ENCODE measurements around the gene ARMC2. TPM values are rescaled to one million over a fixed set of nuclear protein-coding genes. Genes with fewer than 3 reads are reported as not detected.

The ARMC2 gene
- total and polyA plus RNA-seq, 2 of the 8 experiments (the other 6 are each of a cell fraction or from before 2014, with no cell fraction given): 1.6 to 4.4 TPM

GRCh38 chr6:108806171-108806570 is 42.1 kb upstream of the ARMC2 start:
- Histone ChIP-seq H4K5ac (ENCODE audit: insufficient read length, low read depth, low read length) (no peak overlapping the region), H3K23ac (ENCODE audit: insufficient read length) (no peak overlapping the region), H3K4me3 (ENCODE audit: extremely low read depth in 1 of 4, insufficient read depth in 2 of 4, low read depth in 3 of 4, low read length in 4 of 4) (no peak overlapping the region), H3K36me3 (ENCODE audit: control insufficient read depth in 2 of 4, insufficient read depth in 4 of 4, low read length in 3 of 4) (no peaks in the 10 kb centered on the region), H4K91ac (replicated peaks; ENCODE audit: insufficient read length, low read length) (no peak overlapping the region), H3K56ac (replicated peaks; ENCODE audit: insufficient read length, low read depth, low read length) (no peak overlapping the region), H3K9me3 (ENCODE audit: insufficient read depth in 2 of 2, low read depth in 1 of 2, low read length in 1 of 2) (no peaks in the 10 kb centered on the region), H2AK5ac (ENCODE audit: low read depth, low read length) (no peak overlapping the region), H2BK120ac (replicated peaks; ENCODE audit: low read depth, low read length) (no peak overlapping the region), H2BK20ac (ENCODE audit: low read length) (no peak overlapping the region), H3K4me1 (replicated peaks in 1 of 4; ENCODE audit: control insufficient read depth in 3 of 4, insufficient read depth in 4 of 4, low read length in 3 of 4) (peaks cover 0 to 3% (median 0%) of the 10 kb centered on the region in 4 experiments; a peak in 1 of 7 replicates), H3K23me2 (ENCODE audit: low read depth, low read length) (no peaks in the 10 kb centered on the region), H3K79me1 (ENCODE audit: low read depth, low read length) (no peaks in the 10 kb centered on the region), H3K79me2 (ENCODE audit: control insufficient read depth in 1 of 2, insufficient read depth in 2 of 2, low read length in 2 of 2) (no peaks in the 10 kb centered on the region), H4K20me1 (replicated peaks in 1 of 2; ENCODE audit: control insufficient read depth in 1 of 2, insufficient read depth in 2 of 2, low read length in 2 of 2) (no peaks in the 10 kb centered on the region), H3K4ac (replicated peaks; ENCODE audit: insufficient read length, low read depth, low read length) (no peak overlapping the region), H3K9ac (replicated peaks in 1 of 4; ENCODE audit: extremely low read depth in 1 of 4, low read depth in 3 of 4, low read length in 3 of 4) (no peak overlapping the region), H2BK15ac (ENCODE audit: low read length) (no peak overlapping the region), H3K4me2 (ENCODE audit: insufficient read depth in 1 of 2, low read depth in 2 of 2, low read length in 2 of 2) (no peak overlapping the region), H3K18ac (ENCODE audit: extremely low read depth, low read length) (no peak overlapping the region), H4K8ac (ENCODE audit: extremely low read depth, insufficient read depth, low read length) (no peak overlapping the region), H2BK5ac (ENCODE audit: low read depth, low read length) (no peak overlapping the region), H3K27ac (ENCODE audit: low read depth, low read length) (no peak overlapping the region), H3K14ac (ENCODE audit: insufficient read length) (no peak overlapping the region), H2AFZ (ENCODE audit: low read length) (no peak overlapping the region), H3K27me3 (replicated peaks in 1 of 4; ENCODE audit: control insufficient read depth in 3 of 4, extremely low read depth in 1 of 4, insufficient read depth in 3 of 4, low read length in 3 of 4) (no peaks in the 10 kb centered on the region), H2BK12ac (ENCODE audit: low read depth, low read length) (no peak overlapping the region)
- 93% methylated on average over 3 of the region's 3 CpGs; no CpG with 5 or more reads in 1 of the 2 experiments for WGBS, 2 experiments (ENCODE audit: extremely low coverage in 1 of 2, insufficient coverage in 1 of 2, insufficient read length in 1 of 2, insufficient replicate concordance in 2 of 2, low coverage in 1 of 2, low lambda C conversion rate in 2 of 2, missing lambda C conversion rate in 1 of 2)
- ChIA-PET POLR2A (ENCODE audit: partially characterized antibody) (interaction anchor here (1.6 kb wide), 1 partner anchor 9 kb away, joined by 5 read pairs; no protein-coding TSS in a partner anchor), CTCF (ENCODE audit: partially characterized antibody) (interaction anchor here (0.6 to 3.0 kb wide), 4 partner anchors 11 to 264 kb away, joined by 3 to 10 read pairs (median 3); no protein-coding TSS in a partner anchor)
- DNase-seq (ENCODE audit: low read depth in 1 of 2, low spot score in 2 of 2): no peak
- FAIRE-seq: no peak
- TF ChIP-seq MAFK (IDR thresholded peaks at IDR 0.05; ENCODE audit: low read depth, low read length): no peak
- TF ChIP-seq NANOG (IDR thresholded peaks at IDR 0.05; ENCODE audit: insufficient read depth, low read depth, low read length, poor library complexity, severe bottlenecking): no peak
- no peak for TF ChIP-seq BRCA1 (IDR thresholded peaks at IDR 0.05; ENCODE audit: low read depth, low read length)
- TF ChIP-seq, protein P1, sequence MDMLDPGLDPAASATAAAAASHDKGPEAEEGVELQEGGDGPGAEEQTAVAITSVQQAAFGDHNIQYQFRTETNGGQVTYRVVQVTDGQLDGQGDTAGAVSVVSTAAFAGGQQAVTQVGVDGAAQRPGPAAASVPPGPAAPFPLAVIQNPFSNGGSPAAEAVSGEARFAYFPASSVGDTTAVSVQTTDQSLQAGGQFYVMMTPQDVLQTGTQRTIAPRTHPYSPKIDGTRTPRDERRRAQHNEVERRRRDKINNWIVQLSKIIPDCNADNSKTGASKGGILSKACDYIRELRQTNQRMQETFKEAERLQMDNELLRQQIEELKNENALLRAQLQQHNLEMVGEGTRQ (IDR thresholded peaks at IDR 0.05; ENCODE audit: low read length): no peak
- TF ChIP-seq CBX8 (IDR thresholded peaks at IDR 0.05; ENCODE audit: borderline replicate concordance, low read depth, low read length): no peak
- TF ChIP-seq NRF1 (IDR thresholded peaks at IDR 0.05; ENCODE audit: low read depth, low read length): no peak
- TF ChIP-seq SP1 (IDR thresholded peaks at IDR 0.05; ENCODE audit: low read depth, low read length): no peak
- no peak for TF ChIP-seq SP2 (IDR thresholded peaks at IDR 0.05; ENCODE audit: low read length)
- no peak for TF ChIP-seq TCF12 (IDR thresholded peaks at IDR 0.05; ENCODE audit: low read depth, low read length)
- TF ChIP-seq SUZ12 (IDR thresholded peaks at IDR 0.05; ENCODE audit: low read length): no peak
- TF ChIP-seq RFX5 (IDR thresholded peaks at IDR 0.05; ENCODE audit: borderline replicate concordance, low read depth, low read length): no peak
- TF ChIP-seq BCL11A (IDR thresholded peaks at IDR 0.05; ENCODE audit: low read depth in 2 of 2, low read length in 2 of 2): no peak
- no peak for TF ChIP-seq POLR2AphosphoS5 (IDR thresholded peaks at IDR 0.05; ENCODE audit: low read depth, low read length)

Data from H1 (cell line).